GM19468 (cell line): ENCODE data around the gene DIPK2A.

ENCODE experiments used
- ATAC-seq: cut with Tn5 transposase; IDR thresholded peaks from one replicate; pipeline ENCODE4 v1.9.1; 2021; ENCODE audit warnings: mild to moderate bottlenecking, moderate library complexity, moderate number of reproducible peaks; ENCODE audit not compliant: unreplicated experiment; ENCODE audit errors: extremely low read depth

The DIPK2A gene

DNA sequence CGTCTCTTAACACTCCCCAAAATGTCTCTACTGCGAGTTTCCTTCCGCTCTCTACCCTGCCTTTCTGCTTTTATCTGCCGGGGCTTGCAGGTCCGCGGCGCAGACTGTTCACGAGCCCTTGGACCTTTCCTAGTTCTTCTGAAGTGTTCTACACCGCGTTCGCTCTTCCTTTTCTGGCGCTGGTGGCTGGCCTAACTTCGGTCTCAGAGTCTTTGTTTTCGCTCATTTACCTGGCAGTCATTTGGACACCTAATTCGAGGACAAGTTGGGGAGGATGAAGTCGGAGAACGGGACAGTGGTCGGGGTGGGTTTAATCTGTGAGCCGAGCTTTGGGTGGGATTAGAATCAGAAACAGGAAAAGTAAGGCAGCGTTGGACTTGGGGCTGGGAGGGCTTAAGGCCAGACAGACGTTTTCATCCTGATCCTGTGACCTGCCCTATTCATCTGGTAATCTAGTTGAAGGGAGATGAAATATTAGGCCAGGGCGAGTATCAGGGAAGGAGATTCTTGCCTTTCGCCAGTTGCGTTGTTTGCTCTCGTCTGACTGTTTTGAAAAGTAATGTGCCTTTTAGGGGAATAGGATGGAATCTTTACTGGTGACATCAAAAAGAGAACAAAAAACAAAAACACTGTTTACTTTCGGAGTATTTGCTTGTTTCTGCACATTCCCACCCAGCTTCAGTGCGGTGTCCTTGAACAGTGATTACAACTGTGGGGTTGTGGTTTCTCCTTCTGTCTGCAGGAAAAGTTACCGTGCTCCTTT lies 1.8 kb downstream of the DIPK2A start:
- no peak for ATAC-seq

- no peak for ATAC-seq
Observed at GRCh38 chr3:143974271-143975238, 2.9 kb downstream of the DIPK2A start.

DNA sequence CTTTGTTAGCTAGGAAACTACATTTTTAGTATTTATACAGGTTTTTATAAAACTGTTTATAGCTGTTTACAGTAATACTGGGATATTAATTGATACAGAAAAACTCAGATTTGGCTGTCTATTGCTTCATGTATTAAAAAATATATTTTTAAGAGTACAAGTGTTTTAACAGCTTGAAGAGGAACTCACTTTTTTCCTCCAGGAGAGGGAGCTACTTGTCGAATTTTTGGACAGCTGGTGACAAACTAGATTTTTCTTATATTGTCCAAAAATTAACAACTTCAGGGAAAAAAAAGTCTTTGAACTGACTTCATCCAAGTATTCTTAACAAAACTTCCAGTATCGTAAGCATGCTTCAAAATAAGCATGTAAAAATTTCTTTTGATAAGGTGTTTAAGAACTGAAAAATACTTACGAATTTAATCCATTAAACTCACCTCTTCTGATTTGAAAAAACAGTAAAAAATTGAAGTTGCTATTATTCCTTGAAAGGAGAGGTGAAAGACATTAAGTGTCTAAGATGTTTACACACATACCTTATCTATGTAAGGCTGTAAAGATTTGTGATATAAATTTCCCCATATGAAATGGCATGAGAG lies 4.0 kb downstream of the DIPK2A start:
- no peak for ATAC-seq

DNA sequence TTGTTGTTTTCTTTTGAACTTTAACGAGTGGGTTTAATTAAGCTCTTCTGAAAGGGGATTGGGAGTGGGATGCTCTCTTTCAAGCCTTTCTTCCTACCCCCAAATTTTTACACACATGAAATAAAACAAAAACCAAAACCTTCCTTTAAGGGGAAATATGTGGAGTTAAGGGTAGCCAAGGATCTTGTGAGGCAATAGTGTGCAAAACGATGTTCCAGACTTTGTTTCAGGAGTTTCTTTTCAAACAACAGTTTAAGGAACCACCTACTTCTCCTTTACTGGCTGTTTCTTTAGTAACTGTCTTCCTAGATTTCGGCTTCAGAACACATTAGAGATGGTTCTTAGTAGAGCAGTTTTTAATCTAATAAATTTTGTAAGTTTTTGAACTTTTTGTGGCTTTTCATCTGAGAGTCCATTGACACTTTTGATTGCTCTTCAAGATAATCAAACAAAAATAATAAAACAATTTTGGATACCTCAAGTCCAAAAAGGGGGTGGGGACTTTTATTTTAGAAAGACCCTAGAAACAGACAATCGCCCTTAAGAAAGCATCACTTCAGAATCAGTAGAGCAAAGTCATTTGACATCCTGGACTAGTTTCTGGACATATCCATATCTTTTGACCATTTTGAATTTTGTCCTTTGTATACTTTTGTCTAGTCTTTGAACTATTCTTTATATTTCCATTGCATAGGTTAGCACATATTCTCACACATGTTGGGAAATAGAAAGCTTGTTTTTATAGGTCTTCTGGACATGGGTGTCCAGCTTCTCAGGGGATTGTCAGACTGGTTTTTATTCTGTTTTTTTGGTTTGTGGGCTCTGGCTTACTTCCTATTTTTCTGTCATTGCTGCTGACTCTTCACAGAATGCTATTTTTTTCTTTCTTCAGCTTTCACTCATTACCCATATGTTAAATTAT lies 6.0 kb downstream of the DIPK2A start:
- peak; percentile 47 for ATAC-seq

- ATAC-seq = no peak
Observed at GRCh38 chr3:143978263-143978631, 6.6 kb downstream of the DIPK2A start.

DNA sequence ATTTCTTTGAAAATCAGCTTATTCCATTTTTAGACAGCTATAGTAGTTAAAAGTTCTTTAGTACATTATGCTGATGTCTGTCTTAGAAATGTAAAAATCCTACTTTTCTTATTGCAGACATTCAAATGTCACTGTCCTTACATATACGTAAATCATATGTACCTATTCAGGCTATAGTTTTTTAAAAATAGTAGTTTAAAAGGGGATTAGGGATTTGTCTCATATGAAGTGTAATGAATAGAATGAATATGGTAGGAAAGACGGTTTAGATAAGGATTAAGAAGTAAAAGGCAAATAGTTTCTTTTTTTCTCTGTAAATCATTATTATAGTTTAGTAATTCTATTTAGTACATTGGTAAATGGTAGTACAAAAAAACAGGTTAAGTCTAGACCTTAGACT lies 7.4 kb downstream of the DIPK2A start:
- ATAC-seq = no peak

DNA sequence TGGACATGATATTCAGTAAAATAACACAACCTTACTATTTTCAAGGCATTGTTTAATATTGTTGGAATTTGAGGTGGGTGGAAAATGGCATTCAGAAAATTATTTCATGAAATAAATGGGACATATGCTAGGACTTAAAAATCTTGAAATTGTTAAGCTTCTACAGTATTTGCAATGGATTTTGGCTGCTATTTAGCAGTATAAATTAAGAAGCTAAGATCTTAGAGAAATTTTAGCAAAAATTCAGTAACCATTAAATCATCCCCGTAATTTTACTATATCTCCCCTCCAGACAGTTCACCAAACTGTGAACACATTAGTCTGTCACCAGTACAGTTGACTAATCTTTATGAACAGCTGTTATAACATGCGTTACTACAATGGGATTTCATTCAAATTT lies 8.2 kb downstream of the DIPK2A start:
- no peak for ATAC-seq

- ATAC-seq = no peak
Observed at GRCh38 chr3:143988306-143988705, 16.7 kb downstream of the DIPK2A start.

DNA sequence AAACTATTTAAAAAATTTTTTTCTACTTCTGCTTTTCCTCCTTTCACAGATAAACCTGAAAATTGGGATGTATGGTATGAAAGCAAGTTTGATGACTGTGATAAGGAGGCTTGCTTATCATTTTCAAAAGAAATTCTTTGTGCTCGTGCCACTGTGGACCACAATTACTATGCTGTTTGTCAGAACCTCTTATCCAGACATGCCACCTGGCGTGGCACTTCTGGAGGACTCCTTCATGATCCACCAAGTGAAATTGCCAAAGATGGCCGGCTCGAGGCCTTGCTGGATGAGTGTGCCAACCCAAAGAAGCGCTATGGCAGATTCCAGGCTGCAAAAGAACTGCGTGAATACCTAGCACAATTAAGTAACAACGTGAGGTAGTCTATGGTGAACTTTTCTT lies 17.8 kb downstream of the DIPK2A start:
- ATAC-seq = no peak

DNA sequence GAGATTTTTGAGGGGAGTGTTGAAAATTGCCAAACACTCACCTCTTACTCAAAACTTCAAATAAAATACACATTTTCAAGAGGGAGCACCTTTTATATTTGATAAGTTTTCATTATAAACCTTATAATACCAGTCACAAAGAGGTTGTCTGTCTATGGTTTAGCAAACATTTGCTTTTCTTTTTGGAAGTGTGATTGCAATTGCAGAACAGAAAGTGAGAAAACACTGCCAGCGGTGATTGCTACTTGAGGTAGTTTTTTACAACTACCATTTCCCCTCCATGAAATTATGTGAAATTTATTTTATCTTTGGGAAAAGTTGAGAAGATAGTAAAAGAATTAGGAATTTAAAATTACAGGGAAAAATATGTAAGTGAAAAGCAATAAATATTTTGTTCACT lies 20.1 kb downstream of the DIPK2A start:
- no peak for ATAC-seq

GRCh38 chr3:143998266-143998665 lies 26.6 kb downstream of the DIPK2A start:
- ATAC-seq = no peak

GRCh38 chr3:144003051-144003450 lies 31.4 kb downstream of the DIPK2A start:
- ATAC-seq = no peak

GRCh38 chr3:144010371-144010770 lies 38.7 kb downstream of the DIPK2A start:
- ATAC-seq = no peak

DNA sequence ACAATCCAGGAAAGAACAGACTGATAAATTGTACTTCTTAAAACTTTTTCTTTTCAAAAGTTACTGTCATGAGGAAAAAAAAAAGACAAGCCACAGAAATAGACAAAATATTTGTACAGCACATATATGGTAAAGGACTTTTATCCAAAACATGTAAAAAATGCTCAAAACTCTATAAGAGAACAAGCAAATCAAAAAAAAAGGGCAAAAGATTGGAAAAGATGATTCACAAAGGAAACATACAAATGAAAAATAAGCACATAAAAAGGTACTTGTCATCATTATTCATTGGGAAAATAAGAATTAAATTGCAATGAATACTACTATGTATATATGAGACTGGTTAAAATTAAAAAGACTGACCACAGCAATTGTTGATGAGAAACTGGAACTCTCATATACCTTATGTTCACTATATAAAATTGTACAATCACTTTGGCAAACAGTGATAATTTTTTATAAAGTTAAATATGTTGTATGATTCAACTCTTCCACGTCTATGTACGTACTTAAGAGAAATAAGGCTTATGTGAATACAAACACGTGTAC lies 39.7 kb downstream of the DIPK2A start:
- no peak for ATAC-seq

DNA sequence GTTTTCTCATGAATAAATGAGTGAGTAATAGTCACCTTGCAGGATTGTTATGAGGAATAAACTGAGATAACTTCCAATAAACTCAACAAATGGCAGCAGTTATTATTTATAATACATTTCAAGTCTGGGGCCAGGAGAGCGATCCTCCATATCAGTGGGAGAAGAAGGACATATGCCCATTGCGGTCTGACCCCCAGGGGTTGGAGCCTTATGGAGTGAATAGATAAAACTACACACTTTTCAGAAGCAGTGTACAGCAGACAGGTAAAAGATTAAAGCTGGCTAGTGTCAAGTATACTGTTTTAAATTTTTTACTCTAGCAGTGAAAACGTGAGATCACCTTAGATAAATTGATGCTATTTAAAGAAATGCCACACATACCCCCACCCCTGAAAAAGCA lies 43.5 kb downstream of the DIPK2A start:
- no peak for ATAC-seq

DNA sequence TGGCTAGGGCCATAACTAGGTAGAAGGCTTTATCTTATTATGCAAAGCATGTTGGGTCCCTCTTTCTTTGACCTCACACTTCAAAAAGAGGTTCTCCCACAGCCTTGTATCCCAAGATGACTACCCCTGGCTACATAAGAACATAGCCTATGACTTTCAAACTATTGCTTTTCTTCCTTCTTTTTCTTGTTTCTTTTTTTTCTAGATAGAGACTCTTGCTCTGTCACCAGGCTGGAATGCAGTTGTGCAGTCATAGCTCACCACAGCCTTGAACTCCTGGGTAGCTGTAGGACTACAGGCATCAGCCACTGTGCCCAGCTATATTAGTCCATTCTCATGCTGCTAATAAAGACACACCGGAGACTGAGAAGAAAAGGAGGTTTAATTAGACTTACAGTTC lies 47.2 kb downstream of the DIPK2A start:
- ATAC-seq = no peak
